Measurements from ENCODE around the gene MMP11. TPM values are rescaled to one million over a fixed set of nuclear protein-coding genes. Genes with fewer than 3 reads are reported as not detected.

The MMP11 gene
- total and polyA plus RNA-seq, 2 experiments from 2014 or later, result 5.3 to 17.4 TPM

DNA sequence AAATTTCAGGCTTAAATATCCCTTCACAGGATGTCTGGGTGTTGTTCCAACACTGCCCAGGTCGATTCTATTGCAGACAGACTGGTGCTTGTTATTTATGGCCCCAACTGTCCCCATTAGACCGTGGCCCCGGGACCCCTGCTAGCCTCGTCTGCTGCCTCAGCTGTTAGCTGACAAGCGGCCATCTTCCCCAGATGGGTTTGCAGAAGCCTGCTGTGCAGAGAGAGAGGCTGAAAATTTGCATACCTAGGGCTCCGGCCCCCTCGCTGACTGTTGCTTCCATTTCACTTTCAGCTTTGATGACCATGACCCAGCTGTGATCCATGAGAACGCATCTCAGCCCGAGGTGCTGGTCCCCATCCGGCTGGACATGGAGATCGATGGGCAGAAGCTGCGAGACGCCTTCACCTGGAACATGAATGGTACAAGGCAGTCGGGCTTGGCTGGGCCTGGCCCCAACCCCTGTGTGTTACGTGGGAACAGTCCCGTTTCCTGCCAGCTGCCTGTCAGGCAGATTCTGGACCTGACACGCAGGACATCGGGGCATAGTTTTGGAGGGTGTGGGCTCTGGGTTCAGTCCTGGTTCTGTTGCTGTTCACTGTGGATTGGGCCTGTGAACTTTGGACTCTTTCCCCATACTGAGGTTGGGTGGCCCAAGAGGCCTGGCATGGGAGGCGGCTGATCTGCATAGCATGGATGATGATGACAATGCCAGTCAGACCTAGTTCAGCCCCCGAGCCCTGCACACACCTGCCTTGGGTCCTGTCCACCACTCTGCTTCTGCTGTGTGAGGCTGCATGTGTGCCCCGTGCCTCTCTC, 30.6 kb downstream of the MMP11 start:
- Mint-ChIP-seq H3K9me3 (no peaks in the 10 kb centered on the region; the same call in 2 of the 3 replicates), H3K27me3 (ENCODE audit: insufficient read depth, low read depth, poor library complexity) (no peaks in the 10 kb centered on the region), H3K36me3 (ENCODE audit: low read depth) (peaks cover 90% of the 10 kb centered on the region), H3K4me1 (peaks cover 3% of the 10 kb centered on the region; the same call in 1 of the 3 replicates), H3K4me3 (no peak overlapping the region), H3K27ac (no peak overlapping the region)
- Histone ChIP-seq H3K27me3 (ENCODE audit: insufficient read depth) (no peaks in the 10 kb centered on the region), H3K4me2 (no peak overlapping the region), H2AFZ (no peak overlapping the region), H3K9me2 (ENCODE audit: insufficient read depth) (no peaks in the 10 kb centered on the region), H3K36me3 (ENCODE audit: insufficient read depth) (peaks cover 37% of the 10 kb centered on the region), H4K20me1 (replicated peaks; ENCODE audit: insufficient read depth) (peaks cover 5% of the 10 kb centered on the region), H3K4me1 (ENCODE audit: insufficient read depth) (no peaks in the 10 kb centered on the region), H3F3A (replicated peaks; ENCODE audit: low read depth) (no peaks in the 10 kb centered on the region; the same call in 1 of the 2 replicates), H3K79me2 (replicated peaks; ENCODE audit: insufficient read depth) (no peaks in the 10 kb centered on the region), H3K4me3 (no peak overlapping the region), H3K27ac (ENCODE audit: low read depth) (no peak overlapping the region)
- no peak for DNase-seq (ENCODE audit: low spot score)
- ATAC-seq, result no peak
- TF ChIP-seq NANOG (IDR thresholded peaks at IDR 0.05; ENCODE audit: borderline replicate concordance), result no peak
- no peak for TF ChIP-seq EZH2 (IDR thresholded peaks at IDR 0.05; ENCODE audit: low read depth, unreplicated experiment)
- no peak for TF ChIP-seq EZH2phosphoT487 (IDR thresholded peaks at IDR 0.05; ENCODE audit: unreplicated experiment)
- TF ChIP-seq, protein P1, sequence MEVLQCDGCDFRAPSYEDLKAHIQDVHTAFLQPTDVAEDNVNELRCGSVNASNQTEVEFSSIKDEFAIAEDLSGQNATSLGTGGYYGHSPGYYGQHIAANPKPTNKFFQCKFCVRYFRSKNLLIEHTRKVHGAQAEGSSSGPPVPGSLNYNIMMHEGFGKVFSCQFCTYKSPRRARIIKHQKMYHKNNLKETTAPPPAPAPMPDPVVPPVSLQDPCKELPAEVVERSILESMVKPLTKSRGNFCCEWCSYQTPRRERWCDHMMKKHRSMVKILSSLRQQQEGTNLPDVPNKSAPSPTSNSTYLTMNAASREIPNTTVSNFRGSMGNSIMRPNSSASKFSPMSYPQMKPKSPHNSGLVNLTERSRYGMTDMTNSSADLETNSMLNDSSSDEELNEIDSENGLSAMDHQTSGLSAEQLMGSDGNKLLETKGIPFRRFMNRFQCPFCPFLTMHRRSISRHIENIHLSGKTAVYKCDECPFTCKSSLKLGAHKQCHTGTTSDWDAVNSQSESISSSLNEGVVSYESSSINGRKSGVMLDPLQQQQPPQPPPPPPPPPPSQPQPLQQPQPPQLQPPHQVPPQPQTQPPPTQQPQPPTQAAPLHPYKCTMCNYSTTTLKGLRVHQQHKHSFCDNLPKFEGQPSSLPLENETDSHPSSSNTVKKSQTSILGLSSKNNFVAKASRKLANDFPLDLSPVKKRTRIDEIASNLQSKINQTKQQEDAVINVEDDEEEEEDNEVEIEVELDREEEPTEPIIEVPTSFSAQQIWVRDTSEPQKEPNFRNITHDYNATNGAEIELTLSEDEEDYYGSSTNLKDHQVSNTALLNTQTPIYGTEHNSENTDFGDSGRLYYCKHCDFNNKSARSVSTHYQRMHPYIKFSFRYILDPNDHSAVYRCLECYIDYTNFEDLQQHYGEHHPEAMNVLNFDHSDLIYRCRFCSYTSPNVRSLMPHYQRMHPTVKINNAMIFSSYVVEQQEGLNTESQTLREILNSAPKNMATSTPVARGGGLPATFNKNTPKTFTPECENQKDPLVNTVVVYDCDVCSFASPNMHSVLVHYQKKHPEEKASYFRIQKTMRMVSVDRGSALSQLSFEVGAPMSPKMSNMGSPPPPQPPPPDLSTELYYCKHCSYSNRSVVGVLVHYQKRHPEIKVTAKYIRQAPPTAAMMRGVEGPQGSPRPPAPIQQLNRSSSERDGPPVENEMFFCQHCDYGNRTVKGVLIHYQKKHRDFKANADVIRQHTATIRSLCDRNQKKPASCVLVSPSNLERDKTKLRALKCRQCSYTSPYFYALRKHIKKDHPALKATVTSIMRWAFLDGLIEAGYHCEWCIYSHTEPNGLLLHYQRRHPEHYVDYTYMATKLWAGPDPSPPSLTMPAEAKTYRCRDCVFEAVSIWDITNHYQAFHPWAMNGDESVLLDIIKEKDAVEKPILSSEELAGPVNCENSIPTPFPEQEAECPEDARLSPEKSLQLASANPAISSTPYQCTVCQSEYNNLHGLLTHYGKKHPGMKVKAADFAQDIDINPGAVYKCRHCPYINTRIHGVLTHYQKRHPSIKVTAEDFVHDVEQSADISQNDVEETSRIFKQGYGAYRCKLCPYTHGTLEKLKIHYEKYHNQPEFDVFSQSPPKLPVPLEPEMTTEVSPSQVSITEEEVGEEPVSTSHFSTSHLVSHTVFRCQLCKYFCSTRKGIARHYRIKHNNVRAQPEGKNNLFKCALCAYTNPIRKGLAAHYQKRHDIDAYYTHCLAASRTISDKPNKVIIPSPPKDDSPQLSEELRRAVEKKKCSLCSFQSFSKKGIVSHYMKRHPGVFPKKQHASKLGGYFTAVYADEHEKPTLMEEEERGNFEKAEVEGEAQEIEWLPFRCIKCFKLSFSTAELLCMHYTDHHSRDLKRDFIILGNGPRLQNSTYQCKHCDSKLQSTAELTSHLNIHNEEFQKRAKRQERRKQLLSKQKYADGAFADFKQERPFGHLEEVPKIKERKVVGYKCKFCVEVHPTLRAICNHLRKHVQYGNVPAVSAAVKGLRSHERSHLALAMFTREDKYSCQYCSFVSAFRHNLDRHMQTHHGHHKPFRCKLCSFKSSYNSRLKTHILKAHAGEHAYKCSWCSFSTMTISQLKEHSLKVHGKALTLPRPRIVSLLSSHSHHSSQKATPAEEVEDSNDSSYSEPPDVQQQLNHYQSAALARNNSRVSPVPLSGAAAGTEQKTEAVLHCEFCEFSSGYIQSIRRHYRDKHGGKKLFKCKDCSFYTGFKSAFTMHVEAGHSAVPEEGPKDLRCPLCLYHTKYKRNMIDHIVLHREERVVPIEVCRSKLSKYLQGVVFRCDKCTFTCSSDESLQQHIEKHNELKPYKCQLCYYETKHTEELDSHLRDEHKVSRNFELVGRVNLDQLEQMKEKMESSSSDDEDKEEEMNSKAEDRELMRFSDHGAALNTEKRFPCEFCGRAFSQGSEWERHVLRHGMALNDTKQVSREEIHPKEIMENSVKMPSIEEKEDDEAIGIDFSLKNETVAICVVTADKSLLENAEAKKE (CRISPR knock-in tag; IDR thresholded peaks at IDR 0.05), result no peak
- TF ChIP-seq, protein P2, sequence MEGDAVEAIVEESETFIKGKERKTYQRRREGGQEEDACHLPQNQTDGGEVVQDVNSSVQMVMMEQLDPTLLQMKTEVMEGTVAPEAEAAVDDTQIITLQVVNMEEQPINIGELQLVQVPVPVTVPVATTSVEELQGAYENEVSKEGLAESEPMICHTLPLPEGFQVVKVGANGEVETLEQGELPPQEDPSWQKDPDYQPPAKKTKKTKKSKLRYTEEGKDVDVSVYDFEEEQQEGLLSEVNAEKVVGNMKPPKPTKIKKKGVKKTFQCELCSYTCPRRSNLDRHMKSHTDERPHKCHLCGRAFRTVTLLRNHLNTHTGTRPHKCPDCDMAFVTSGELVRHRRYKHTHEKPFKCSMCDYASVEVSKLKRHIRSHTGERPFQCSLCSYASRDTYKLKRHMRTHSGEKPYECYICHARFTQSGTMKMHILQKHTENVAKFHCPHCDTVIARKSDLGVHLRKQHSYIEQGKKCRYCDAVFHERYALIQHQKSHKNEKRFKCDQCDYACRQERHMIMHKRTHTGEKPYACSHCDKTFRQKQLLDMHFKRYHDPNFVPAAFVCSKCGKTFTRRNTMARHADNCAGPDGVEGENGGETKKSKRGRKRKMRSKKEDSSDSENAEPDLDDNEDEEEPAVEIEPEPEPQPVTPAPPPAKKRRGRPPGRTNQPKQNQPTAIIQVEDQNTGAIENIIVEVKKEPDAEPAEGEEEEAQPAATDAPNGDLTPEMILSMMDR (conservative IDR thresholded peaks at IDR 0.05; ENCODE audit: low read depth in 2 of 2), result no peak
- TF ChIP-seq CREB1 (CRISPR knock-in tag; IDR thresholded peaks at IDR 0.05; ENCODE audit: low read depth), result no peak
- no peak for TF ChIP-seq ZNF331 (CRISPR knock-in tag; IDR thresholded peaks at IDR 0.05; ENCODE audit: low read depth)
- no peak for TF ChIP-seq STAT1 (IDR thresholded peaks at IDR 0.05; ENCODE audit: unreplicated experiment)
- no peak for TF ChIP-seq ZNF114 (CRISPR knock-in tag; IDR thresholded peaks at IDR 0.05)
- TF ChIP-seq POLR2AphosphoS5 (IDR thresholded peaks at IDR 0.05; ENCODE audit: low read depth), result no peak
- TF ChIP-seq, protein P3, sequence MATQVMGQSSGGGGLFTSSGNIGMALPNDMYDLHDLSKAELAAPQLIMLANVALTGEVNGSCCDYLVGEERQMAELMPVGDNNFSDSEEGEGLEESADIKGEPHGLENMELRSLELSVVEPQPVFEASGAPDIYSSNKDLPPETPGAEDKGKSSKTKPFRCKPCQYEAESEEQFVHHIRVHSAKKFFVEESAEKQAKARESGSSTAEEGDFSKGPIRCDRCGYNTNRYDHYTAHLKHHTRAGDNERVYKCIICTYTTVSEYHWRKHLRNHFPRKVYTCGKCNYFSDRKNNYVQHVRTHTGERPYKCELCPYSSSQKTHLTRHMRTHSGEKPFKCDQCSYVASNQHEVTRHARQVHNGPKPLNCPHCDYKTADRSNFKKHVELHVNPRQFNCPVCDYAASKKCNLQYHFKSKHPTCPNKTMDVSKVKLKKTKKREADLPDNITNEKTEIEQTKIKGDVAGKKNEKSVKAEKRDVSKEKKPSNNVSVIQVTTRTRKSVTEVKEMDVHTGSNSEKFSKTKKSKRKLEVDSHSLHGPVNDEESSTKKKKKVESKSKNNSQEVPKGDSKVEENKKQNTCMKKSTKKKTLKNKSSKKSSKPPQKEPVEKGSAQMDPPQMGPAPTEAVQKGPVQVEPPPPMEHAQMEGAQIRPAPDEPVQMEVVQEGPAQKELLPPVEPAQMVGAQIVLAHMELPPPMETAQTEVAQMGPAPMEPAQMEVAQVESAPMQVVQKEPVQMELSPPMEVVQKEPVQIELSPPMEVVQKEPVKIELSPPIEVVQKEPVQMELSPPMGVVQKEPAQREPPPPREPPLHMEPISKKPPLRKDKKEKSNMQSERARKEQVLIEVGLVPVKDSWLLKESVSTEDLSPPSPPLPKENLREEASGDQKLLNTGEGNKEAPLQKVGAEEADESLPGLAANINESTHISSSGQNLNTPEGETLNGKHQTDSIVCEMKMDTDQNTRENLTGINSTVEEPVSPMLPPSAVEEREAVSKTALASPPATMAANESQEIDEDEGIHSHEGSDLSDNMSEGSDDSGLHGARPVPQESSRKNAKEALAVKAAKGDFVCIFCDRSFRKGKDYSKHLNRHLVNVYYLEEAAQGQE (IDR thresholded peaks at IDR 0.05; ENCODE audit: unreplicated experiment), result no peak
